NT2/D1 (cell line): ENCODE data around the gene RTBDN.

Source experiments
- YY1 ChIP-seq: IDR thresholded peaks from 2 replicates; pipeline ENCODE4 v1.6.1; 2011; ENCODE audit not compliant: insufficient read length, insufficient read depth
- ZNF274 ChIP-seq: IDR thresholded peaks from 2 replicates; pipeline ENCODE4 v1.6.1; 2011; ENCODE audit warnings: mild to moderate bottlenecking, low read depth, low read length

GRCh38 chr19:12815088-12815487 lies 19.3 kb downstream of the RTBDN start:
- no peak for TF ChIP-seq ZNF274
- no peak for TF ChIP-seq YY1
